GM10248 (cell line): ENCODE results near the gene PDE6H.

Source experiments
- CTCF ChIA-PET: fragments of 300-600 bp; sonication (Branson Sonifier 250); formaldehyde crosslinking; extraction: SDS; loops from one replicate; lab custom pipeline; 2021; ENCODE audit warnings: antibody characterized with exemption; lab: Yijun Ruan, JAX
- POLR2A ChIA-PET: fragments of 350-650 bp; sonication (Branson Sonifier 250); formaldehyde crosslinking; extraction: SDS; loops from one replicate; lab custom pipeline; 2020; ENCODE audit warnings: antibody characterized with exemption; lab: Yijun Ruan, JAX
- DNase-seq: peaks from one replicate; pipeline ENCODE4 v3.0.0; 2012; ENCODE audit errors: extremely low spot score
- CTCF ChIP-seq: IDR thresholded peaks from 2 replicates; pipeline ENCODE4 v1.5.1; 2012; ENCODE audit warnings: mild to moderate bottlenecking, low read depth; ENCODE audit errors: extremely low read depth, missing control alignments, control extremely low read depth

The PDE6H gene

GRCh38 chr12:14993537-14994266 lies 20.9 kb downstream of the PDE6H start:
- CTCF ChIA-PET: interaction anchor here (0.6 to 6.3 kb wide), 3 partner anchors 13 to 148 kb away, joined by 3 to 85 read pairs (median 5); partner anchors contain the start of gene ART4
- POLR2A ChIA-PET: no interaction called here
- no peak for TF ChIP-seq CTCF
- DNase-seq: no peak

GRCh38 chr12:14994610-14995009 lies 21.8 kb downstream of the PDE6H start:
- ChIA-PET POLR2A (no interaction called here), CTCF (interaction anchor here (1.0 to 6.3 kb wide), 18 partner anchors 9 to 779 kb away, joined by 3 to 85 read pairs (median 4); partner anchors contain the start of gene ART4)
- no peak for DNase-seq
- TF ChIP-seq CTCF: no peak

GRCh38 chr12:14995583-14996425 lies 23.0 kb downstream of the PDE6H start:
- peak; percentile 44 for TF ChIP-seq CTCF
- ChIA-PET CTCF (interaction anchor here (0.6 to 6.3 kb wide), 42 partner anchors 8 to 780 kb away, joined by 3 to 85 read pairs (median 4); partner anchors contain the start of genes ARHGDIB, ART4 and RERG), POLR2A (interaction anchor here (0.6 kb wide), 2 partner anchors 223 to 825 kb away, joined by 3 to 6 read pairs; no protein-coding TSS in a partner anchor)
- no peak for DNase-seq

- no peak for TF ChIP-seq CTCF
- ChIA-PET CTCF (interaction anchor here (1.5 to 6.3 kb wide), 2 partner anchors 152 to 158 kb away, joined by 3 to 85 read pairs; partner anchors contain the start of gene ART4), POLR2A (no interaction called here)
- no peak for DNase-seq
These were observed 25.2 kb downstream of the PDE6H start for GRCh38 chr12:14997998-14998397.

- no peak for TF ChIP-seq CTCF
- DNase-seq: no peak
- POLR2A ChIA-PET: no interaction called here
- CTCF ChIA-PET: interaction anchor here (1.1 to 6.3 kb wide), 2 partner anchors 153 kb away, joined by 3 to 85 read pairs; partner anchors contain the start of gene ART4
These were observed 26.3 kb downstream of the PDE6H start for GRCh38 chr12:14999021-14999694.
